Loucy (cell line): ENCODE data around the gene LDLRAD4.

Source experiments
- H2AFZ ChIP-seq: fragments of 200-600 bp; sonication (generic); 2 replicates; pipeline ENCODE4 v1.6.0; 2016; ENCODE audit warnings: antibody characterized with exemption, mild to moderate bottlenecking, low read length, moderate library complexity
- H3F3A ChIP-seq: fragments of 200-600 bp; 2 replicates; pipeline ENCODE4 v1.6.0; 2016; ENCODE audit warnings: antibody characterized with exemption, low read depth, mild to moderate bottlenecking
- H3K27me3 ChIP-seq: fragments of 200-600 bp; sonication (generic); 2 replicates; pipeline ENCODE4 v1.6.1; 2014; ENCODE audit warnings: low read length, mild to moderate bottlenecking; ENCODE audit not compliant: insufficient read depth, poor library complexity, severe bottlenecking
- H3K36me3 ChIP-seq: fragments of 200-600 bp; sonication (generic); 2 replicates; pipeline ENCODE4 v1.6.1; 2016; ENCODE audit warnings: low read length; ENCODE audit not compliant: insufficient read depth
- H3K4me1 ChIP-seq: fragments of 200-600 bp; sonication (generic); 2 replicates; pipeline ENCODE4 v1.5.1; 2014; ENCODE audit warnings: low read length, mild to moderate bottlenecking; ENCODE audit not compliant: insufficient read depth, poor library complexity, severe bottlenecking
- H3K4me2 ChIP-seq: fragments of 200-600 bp; sonication (generic); 2 replicates; pipeline ENCODE4 v1.6.0; 2014; ENCODE audit warnings: antibody characterized with exemption, low read length, low read depth, mild to moderate bottlenecking; ENCODE audit not compliant: poor library complexity, severe bottlenecking
- H3K4me3 ChIP-seq: fragments of 200-600 bp; sonication (generic); 2 replicates; pipeline ENCODE4 v1.5.1; 2014; ENCODE audit warnings: low read length, mild to moderate bottlenecking, mixed read lengths; ENCODE audit not compliant: poor library complexity, severe bottlenecking
- H3K79me2 ChIP-seq: fragments of 200-600 bp; sonication (generic); 2 replicates; pipeline ENCODE4 v1.6.1; 2014; ENCODE audit warnings: low read length; ENCODE audit not compliant: insufficient read depth
- H3K9ac ChIP-seq: fragments of 200-600 bp; sonication (generic); 2 replicates; pipeline ENCODE4 v1.6.0; 2014; ENCODE audit warnings: mild to moderate bottlenecking, low read depth, low read length, moderate library complexity; ENCODE audit not compliant: poor library complexity, severe bottlenecking
- H3K9me2 ChIP-seq: fragments of 200-600 bp; sonication (generic); replicated peaks from 2 replicates; pipeline ENCODE4 v1.6.1; 2016; ENCODE audit warnings: low read depth, low read length, mixed read lengths
- H3K9me3 ChIP-seq: fragments of 200-600 bp; sonication (generic); 2 replicates; pipeline ENCODE4 v1.6.1; 2014; ENCODE audit warnings: mild to moderate bottlenecking, antibody characterized with exemption, low read length, low read depth; ENCODE audit not compliant: insufficient read depth
- H4K20me1 ChIP-seq: fragments of 200-600 bp; sonication (generic); 2 replicates; pipeline ENCODE4 v1.6.0; 2014; ENCODE audit warnings: antibody characterized with exemption, low read length, mild to moderate bottlenecking; ENCODE audit not compliant: insufficient read depth, poor library complexity, severe bottlenecking
- EZH2phosphoT487 ChIP-seq: fragments of 200-600 bp; IDR thresholded peaks from 2 replicates; pipeline ENCODE4 v1.6.1; 2018; ENCODE audit warnings: antibody characterized with exemption, mild to moderate bottlenecking, moderate library complexity, borderline replicate concordance
- TF ChIP-seq, protein P1 (sequence below): fragments of 200-600 bp; sonication (generic); conservative IDR thresholded peaks from 2 replicates; pipeline ENCODE4 v1.5.1; 2014; ENCODE audit warnings: mild to moderate bottlenecking, antibody characterized with exemption, low read length

The LDLRAD4 gene

DNA sequence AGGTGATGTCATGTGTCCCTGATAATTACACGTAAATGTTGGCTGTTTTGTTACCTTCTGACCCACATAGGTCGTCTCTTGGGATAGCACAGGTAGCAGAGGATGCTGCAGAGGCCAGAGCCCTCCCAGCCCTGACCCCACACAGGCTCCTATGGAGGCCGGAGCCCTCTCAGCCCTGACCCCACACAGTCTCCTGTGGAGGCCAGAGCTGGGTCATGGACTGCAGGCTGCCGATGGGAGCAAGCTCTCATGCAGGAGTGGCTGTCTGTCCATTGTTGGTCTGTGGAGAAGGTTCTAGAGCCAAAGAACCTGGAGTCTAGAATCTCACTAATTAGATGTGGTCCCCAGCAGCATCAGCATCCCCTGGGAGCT, 155.5 kb downstream of the LDLRAD4 start:
- Histone ChIP-seq H3K4me3 (no peak overlapping the region), H3K9me3 (no peaks in the 10 kb centered on the region), H4K20me1 (no peaks in the 10 kb centered on the region), H3K4me1 (peaks cover 37% of the 10 kb centered on the region), H3K4me2 (no peak overlapping the region), H3K79me2 (peaks cover 11% of the 10 kb centered on the region; the same call in 1 of the 2 replicates), H3K9me2 (no peaks in the 10 kb centered on the region), H3K36me3 (no peaks in the 10 kb centered on the region), H3K27me3 (no peaks in the 10 kb centered on the region), H2AFZ (no peak overlapping the region), H3F3A (no peaks in the 10 kb centered on the region), H3K9ac (no peak overlapping the region)
- TF ChIP-seq, protein P1, sequence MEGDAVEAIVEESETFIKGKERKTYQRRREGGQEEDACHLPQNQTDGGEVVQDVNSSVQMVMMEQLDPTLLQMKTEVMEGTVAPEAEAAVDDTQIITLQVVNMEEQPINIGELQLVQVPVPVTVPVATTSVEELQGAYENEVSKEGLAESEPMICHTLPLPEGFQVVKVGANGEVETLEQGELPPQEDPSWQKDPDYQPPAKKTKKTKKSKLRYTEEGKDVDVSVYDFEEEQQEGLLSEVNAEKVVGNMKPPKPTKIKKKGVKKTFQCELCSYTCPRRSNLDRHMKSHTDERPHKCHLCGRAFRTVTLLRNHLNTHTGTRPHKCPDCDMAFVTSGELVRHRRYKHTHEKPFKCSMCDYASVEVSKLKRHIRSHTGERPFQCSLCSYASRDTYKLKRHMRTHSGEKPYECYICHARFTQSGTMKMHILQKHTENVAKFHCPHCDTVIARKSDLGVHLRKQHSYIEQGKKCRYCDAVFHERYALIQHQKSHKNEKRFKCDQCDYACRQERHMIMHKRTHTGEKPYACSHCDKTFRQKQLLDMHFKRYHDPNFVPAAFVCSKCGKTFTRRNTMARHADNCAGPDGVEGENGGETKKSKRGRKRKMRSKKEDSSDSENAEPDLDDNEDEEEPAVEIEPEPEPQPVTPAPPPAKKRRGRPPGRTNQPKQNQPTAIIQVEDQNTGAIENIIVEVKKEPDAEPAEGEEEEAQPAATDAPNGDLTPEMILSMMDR = no peak
- TF ChIP-seq EZH2phosphoT487 = no peak

DNA sequence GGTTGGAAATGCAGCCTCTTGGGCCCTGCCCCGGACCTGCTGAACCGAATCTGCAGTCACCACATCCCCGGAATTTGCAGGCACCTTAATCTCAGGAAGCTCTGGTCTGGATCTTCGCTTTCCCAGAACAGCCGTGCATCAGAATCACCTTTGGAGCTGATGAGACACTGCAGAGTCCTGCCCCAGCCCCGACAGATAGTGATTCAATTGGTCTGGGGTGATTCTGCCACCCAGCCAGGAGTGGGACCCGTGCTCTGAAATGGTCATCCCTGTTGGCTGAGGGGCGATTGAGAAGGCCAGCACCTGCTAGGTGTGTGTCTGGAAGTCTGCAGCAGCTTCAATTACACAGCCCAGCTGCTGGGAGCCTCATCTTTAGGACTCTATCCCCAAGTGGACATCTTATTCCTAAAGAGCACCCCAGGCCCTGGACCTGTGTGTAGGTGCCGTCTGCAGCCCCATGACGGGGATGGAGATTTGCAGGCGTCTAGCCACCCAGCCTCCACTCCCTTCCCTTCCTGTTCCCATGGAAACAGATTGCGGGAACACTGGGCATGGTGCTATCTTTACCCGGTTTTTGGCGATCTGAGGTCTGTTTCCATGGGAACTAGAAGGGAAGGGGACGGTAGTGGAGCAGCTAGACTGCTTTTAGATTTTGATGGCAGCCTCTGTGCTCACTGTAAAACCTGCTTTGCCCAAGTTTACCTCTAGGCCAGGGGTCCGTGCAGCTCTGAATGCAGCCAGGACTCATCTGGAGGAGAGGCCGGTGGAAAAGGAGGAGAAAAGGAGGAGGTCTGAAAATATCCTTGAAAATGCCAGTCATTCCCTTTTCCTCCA, 156.1 kb downstream of the LDLRAD4 start:
- H3F3A ChIP-seq = no peaks in the 10 kb centered on the region
- H3K79me2 ChIP-seq = peaks cover 14% of the 10 kb centered on the region; the same call in 1 of the 2 replicates
- H3K36me3 ChIP-seq = no peaks in the 10 kb centered on the region
- H3K4me2 ChIP-seq = no peak overlapping the region
- H3K9me2 ChIP-seq = no peaks in the 10 kb centered on the region
- TF ChIP-seq, protein P1 = no peak
- no peak for TF ChIP-seq EZH2phosphoT487
- H3K9ac ChIP-seq = no peak overlapping the region
- no peaks in the 10 kb centered on the region for H3K27me3 ChIP-seq
- H2AFZ ChIP-seq = no peak overlapping the region
- no peaks in the 10 kb centered on the region for H4K20me1 ChIP-seq
- H3K9me3 ChIP-seq = no peaks in the 10 kb centered on the region
- no peak overlapping the region for H3K4me3 ChIP-seq
- peaks cover 43% of the 10 kb centered on the region for H3K4me1 ChIP-seq

DNA sequence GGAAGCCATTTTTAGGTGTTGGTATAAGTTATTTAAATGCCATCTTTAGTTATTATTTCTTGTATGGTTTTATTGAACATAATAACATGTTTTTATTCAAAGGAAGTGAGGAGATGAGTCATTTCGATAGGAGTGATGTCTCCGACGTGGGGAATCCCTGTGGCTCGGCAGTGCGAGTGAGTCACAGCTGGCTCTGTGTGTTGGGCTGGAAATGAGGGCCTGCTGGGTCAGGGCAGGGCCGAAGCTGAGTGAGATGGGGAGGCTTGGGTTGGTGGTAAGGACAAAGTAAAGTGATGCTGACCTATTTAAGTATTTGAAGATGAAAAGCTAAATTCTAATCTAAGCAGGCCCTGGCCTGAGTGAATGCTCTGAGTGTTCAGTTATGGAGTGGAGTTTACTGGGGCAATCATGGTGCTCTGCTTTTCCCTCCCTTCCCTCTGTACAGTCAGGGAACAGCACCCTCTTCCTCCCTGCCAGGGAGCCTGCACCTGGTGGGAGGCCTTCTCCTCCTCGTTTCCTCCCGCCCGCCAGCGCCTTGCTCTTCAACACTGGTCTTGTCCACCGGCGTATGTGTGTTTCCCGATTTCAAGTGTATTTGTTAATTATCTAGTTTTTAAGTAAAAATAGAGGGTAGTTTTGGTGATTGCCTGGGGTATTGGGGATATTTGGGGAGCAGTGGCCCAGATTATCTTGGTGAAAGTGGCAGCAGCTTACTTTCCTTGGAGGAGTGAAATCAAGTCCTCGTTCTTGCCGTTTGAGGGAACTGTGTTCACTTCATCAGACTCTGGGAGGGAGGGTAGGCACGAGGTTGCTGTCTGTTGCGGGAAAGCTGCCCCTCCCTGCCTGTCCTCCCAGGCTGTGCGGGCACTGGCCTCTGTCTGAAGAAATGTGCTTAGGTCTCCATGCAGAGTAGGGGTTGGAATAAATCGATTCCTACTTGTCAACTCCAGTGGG, 157.0 kb downstream of the LDLRAD4 start:
- Histone ChIP-seq H4K20me1 (no peaks in the 10 kb centered on the region), H3K4me3 (no peak overlapping the region), H2AFZ (no peak overlapping the region), H3K36me3 (no peaks in the 10 kb centered on the region), H3K4me2 (no peak overlapping the region), H3K9me3 (no peaks in the 10 kb centered on the region), H3F3A (no peaks in the 10 kb centered on the region), H3K9me2 (no peaks in the 10 kb centered on the region), H3K27me3 (no peaks in the 10 kb centered on the region), H3K79me2 (peaks cover 14% of the 10 kb centered on the region; the same call in 1 of the 2 replicates), H3K9ac (no peak overlapping the region), H3K4me1 (peaks cover 48% of the 10 kb centered on the region)
- TF ChIP-seq, protein P1 = no peak; the same call in 1 of the 2 replicates
- TF ChIP-seq EZH2phosphoT487 = no peak
